Endothelial cell of hepatic sinusoid (primary cell): ENCODE data around the gene KRT33B.
"Not testable (repeated sequence)": the region's sequence is repeated elsewhere in the genome, so short reads cannot be mapped to it uniquely, and the experiment has no call there.

ENCODE experiments used
- in situ Hi-C: cut with HindIII; loops from 2 replicates; pipeline ENCODE4 v1.10.0; 2017; ENCODE audit warnings: low sequenced_read_pairs

Gene KRT33B

GRCh38 chr17:41394254-41394996 lies 24.8 kb upstream of the KRT33B start:
- in situ Hi-C loops: no loop called here

GRCh38 chr17:41393826-41394225 lies 24.2 kb upstream of the KRT33B start:
- in situ Hi-C loops: no loop called here

GRCh38 chr17:41393294-41393693 lies 23.7 kb upstream of the KRT33B start:
- in situ Hi-C loops: no loop called here

- in situ Hi-C loops: no loop called here
Observed at GRCh38 chr17:41392278-41392677, 22.7 kb upstream of the KRT33B start.

- in situ Hi-C loops: no loop called here
Observed at GRCh38 chr17:41391535-41391934, 21.9 kb upstream of the KRT33B start.

GRCh38 chr17:41390411-41390938 lies 20.9 kb upstream of the KRT33B start:
- in situ Hi-C loops: no loop called here

GRCh38 chr17:41387670-41388069 lies 18.1 kb upstream of the KRT33B start:
- in situ Hi-C loops: no loop called here

- in situ Hi-C loops: no loop called here
Observed at GRCh38 chr17:41386227-41386626, 16.6 kb upstream of the KRT33B start.

GRCh38 chr17:41383690-41384089 lies 14.1 kb upstream of the KRT33B start:
- in situ Hi-C loops: no loop called here

GRCh38 chr17:41382394-41382793 lies 12.8 kb upstream of the KRT33B start:
- in situ Hi-C loops: no loop called here

- in situ Hi-C loops: not testable (repeated sequence)
Observed at GRCh38 chr17:41381943-41382342, 12.3 kb upstream of the KRT33B start, which contains the start of gene KRT34. KRT34 (minus strand) TSS chr17:41382306; CDS start chr17:41382246, 60 bp downstream.

- in situ Hi-C loops: not testable (repeated sequence)
Observed at GRCh38 chr17:41380091-41380490, 10.5 kb upstream of the KRT33B start.

GRCh38 chr17:41377546-41377945 lies 7.9 kb upstream of the KRT33B start:
- in situ Hi-C loops: no loop called here

- in situ Hi-C loops: no loop called here
Observed at GRCh38 chr17:41369023-41369422, 590 bp downstream of the KRT33B start.

GRCh38 chr17:41367426-41368075 lies 2.1 kb downstream of the KRT33B start:
- in situ Hi-C loops: no loop called here

GRCh38 chr17:41366070-41366469 lies 3.5 kb downstream of the KRT33B start:
- in situ Hi-C loops: no loop called here

GRCh38 chr17:41363881-41364280 lies 5.7 kb downstream of the KRT33B start:
- in situ Hi-C loops: no loop called here

GRCh38 chr17:41360296-41360995 lies 9.2 kb downstream of the KRT33B start:
- in situ Hi-C loops: no loop called here

GRCh38 chr17:41354536-41354935 lies 15.1 kb downstream of the KRT33B start:
- in situ Hi-C loops: no loop called here

GRCh38 chr17:41352597-41353366 lies 16.8 kb downstream of the KRT33B start:
- in situ Hi-C loops: no loop called here

- in situ Hi-C loops: no loop called here
Observed at GRCh38 chr17:41351177-41351576, 18.4 kb downstream of the KRT33B start.
